Astrocyte of the cerebellum (primary cell): ENCODE measurements around the gene MAPT.

Source experiments
- DNase-seq: peaks from one replicate; pipeline ENCODE4 v3.0.0-alpha.2; 2011; ENCODE audit warnings: low read depth
- H3K4me3 ChIP-seq: 2 replicates; pipeline ENCODE4 v1.5.1; 2011; ENCODE audit warnings: mild to moderate bottlenecking, low read depth, low read length, moderate library complexity
- in situ Hi-C: cut with HindIII; loops from 2 replicates; pipeline ENCODE4 v1.10.0; 2017; ENCODE audit warnings: low sequenced_read_pairs
- TF ChIP-seq, protein P1 (sequence below): IDR thresholded peaks from 2 replicates; pipeline ENCODE4 v1.5.1; 2012; ENCODE audit warnings: low read length, low read depth, moderate library complexity, mild to moderate bottlenecking; ENCODE audit errors: missing control alignments

MAPT gene

DNA sequence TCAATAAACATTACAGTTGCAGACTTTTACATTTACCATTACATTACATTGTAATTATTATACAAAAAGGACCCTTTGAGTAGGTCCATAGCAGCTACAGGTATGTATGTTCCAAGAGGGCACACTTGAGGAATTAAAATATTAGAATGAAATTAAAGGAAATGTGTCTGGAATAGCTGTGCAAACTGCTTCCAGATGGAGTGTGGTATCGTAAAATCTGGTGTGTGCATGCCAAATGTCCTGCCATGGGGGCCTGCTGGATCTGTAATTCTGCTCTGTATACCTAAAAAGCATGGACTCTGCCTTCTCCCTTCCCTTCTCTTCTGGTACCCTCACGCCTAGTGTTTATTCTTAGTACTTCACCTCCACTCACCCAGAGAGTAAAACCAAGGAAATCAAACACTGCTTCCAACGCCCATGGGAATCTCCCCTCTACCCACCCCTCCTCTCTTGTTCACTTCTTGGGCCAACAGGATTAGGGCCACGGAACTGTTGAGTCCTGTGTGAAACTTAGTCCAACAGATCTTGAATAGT is 143.4 kb downstream of the MAPT start:
- DNase-seq: no peak
- TF ChIP-seq, protein P1, sequence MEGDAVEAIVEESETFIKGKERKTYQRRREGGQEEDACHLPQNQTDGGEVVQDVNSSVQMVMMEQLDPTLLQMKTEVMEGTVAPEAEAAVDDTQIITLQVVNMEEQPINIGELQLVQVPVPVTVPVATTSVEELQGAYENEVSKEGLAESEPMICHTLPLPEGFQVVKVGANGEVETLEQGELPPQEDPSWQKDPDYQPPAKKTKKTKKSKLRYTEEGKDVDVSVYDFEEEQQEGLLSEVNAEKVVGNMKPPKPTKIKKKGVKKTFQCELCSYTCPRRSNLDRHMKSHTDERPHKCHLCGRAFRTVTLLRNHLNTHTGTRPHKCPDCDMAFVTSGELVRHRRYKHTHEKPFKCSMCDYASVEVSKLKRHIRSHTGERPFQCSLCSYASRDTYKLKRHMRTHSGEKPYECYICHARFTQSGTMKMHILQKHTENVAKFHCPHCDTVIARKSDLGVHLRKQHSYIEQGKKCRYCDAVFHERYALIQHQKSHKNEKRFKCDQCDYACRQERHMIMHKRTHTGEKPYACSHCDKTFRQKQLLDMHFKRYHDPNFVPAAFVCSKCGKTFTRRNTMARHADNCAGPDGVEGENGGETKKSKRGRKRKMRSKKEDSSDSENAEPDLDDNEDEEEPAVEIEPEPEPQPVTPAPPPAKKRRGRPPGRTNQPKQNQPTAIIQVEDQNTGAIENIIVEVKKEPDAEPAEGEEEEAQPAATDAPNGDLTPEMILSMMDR: no peak
- H3K4me3 ChIP-seq: no peak overlapping the region
- in situ Hi-C loops: no loop called here

GRCh38 chr17:46038414-46038813 is 144.1 kb downstream of the MAPT start:
- TF ChIP-seq, protein P1: no peak
- in situ Hi-C loops: no loop called here
- no peak for DNase-seq
- no peak overlapping the region for H3K4me3 ChIP-seq

- TF ChIP-seq, protein P1: no peak
- DNase-seq: no peak
- in situ Hi-C loops: no loop called here
- no peak overlapping the region for H3K4me3 ChIP-seq
Measured at GRCh38 chr17:46038937-46039336, 144.6 kb downstream of the MAPT start.

- in situ Hi-C loops: no loop called here
- H3K4me3 ChIP-seq: no peak overlapping the region
- TF ChIP-seq, protein P1: no peak
- DNase-seq: no peak
Measured at GRCh38 chr17:46039592-46040186, 145.3 kb downstream of the MAPT start.

DNA sequence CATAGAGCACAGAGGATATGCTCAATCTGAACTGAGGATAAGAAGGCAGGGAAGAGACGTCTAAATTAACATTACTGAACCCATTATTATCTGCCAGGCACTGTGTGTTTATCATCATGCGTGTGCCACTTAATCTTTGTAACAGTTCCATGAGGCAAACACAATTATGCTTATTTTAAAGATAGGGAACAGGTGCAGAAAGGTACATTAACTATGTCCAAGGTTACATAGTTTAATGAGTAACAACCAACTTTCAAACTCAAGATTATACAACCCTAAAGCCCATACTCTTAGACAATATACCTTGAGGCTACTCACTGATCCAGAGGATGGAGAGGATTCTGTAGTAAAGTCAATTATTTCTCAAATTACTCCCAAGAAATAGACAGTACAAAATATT is 147.9 kb downstream of the MAPT start:
- TF ChIP-seq, protein P1: no peak
- in situ Hi-C loops: no loop called here
- no peak for DNase-seq
- no peak overlapping the region for H3K4me3 ChIP-seq

DNA sequence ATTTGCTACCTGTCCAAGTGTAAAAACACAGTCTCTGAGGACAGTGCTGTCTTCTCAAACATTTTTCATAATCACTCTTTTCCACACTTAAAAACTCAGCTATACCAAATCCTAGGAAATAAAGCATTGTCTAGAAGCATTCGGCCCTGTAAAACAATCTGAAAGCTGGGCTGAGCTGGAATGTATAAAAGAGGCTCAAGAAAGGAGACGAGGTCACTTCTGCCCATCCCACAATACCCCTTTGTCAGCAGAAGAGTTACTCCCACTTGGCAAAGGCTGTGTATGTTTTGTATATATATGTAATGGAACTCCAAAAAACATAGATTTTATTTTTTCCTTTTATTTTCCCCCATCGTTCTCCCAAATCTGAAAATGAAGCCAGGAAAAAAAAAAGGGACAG is 148.6 kb downstream of the MAPT start:
- in situ Hi-C loops: no loop called here
- no peak overlapping the region for H3K4me3 ChIP-seq
- no peak for DNase-seq
- TF ChIP-seq, protein P1: no peak
